ENCODE results near the gene ADAM10.

- TF ChIP-seq POLR2A (IDR thresholded peaks at IDR 0.05; ENCODE audit: low read depth, low read length) (no peak), POLR2AphosphoS5 (IDR thresholded peaks at IDR 0.05; ENCODE audit: low read depth, low read length) (no peak)
These were observed 44.4 kb downstream of the ADAM10 start for GRCh38 chr15:58705105-58705504.

All from GM12892 (cell line).